NK-92 (cell line): ENCODE data around the gene HK2.

Experiments
- DNase-seq: peaks from one replicate; lab custom pipeline; 2025; ENCODE audit not compliant: unreplicated experiment; lab: John Stamatoyannopoulos, UW

Gene HK2

GRCh38 chr2:74930811-74931486 is 97.0 kb downstream of the HK2 start:
- no peak for DNase-seq

GRCh38 chr2:74931940-74932339 is 98.0 kb downstream of the HK2 start:
- no peak for DNase-seq

GRCh38 chr2:74935975-74936391 is 102.1 kb downstream of the HK2 start:
- DNase-seq = no peak

- no peak for DNase-seq
Observed at GRCh38 chr2:74937221-74937880, 103.4 kb downstream of the HK2 start.

GRCh38 chr2:74938264-74938663 is 104.3 kb downstream of the HK2 start:
- no peak for DNase-seq

GRCh38 chr2:74939919-74940812 is 106.2 kb downstream of the HK2 start:
- DNase-seq = no peak

GRCh38 chr2:74941284-74941683 is 107.4 kb downstream of the HK2 start:
- DNase-seq = no peak

- no peak for DNase-seq
Observed at GRCh38 chr2:74942263-74942662, 108.3 kb downstream of the HK2 start.
